ENCODE data around the gene LRRK1. TPM values are rescaled to one million over a fixed set of nuclear protein-coding genes. Genes with fewer than 3 reads are reported as not detected.

The LRRK1 gene
- total and polyA plus RNA-seq, 2 of the 13 experiments (the other 11 are each of a cell fraction or from before 2014, with no cell fraction given) = 0.13 to 1.2 TPM

GRCh38 chr15:100914876-100915275 lies 4.3 kb upstream of the LRRK1 start:
- BruUV-seq (replicated peaks) = no TSS peak
- no peak overlapping the region for H3K4me3 ChIP-seq (replicated peaks in 1 of 3; ENCODE audit: insufficient read depth in 1 of 3, low read depth in 2 of 3, low read length in 3 of 3)
- 13% methylated on average over 6 of the region's 6 CpGs for WGBS (ENCODE audit: low lambda C conversion rate)
- H3K79me2 ChIP-seq (ENCODE audit: insufficient read depth, low read length) = no peaks in the 10 kb centered on the region
- H3K9ac ChIP-seq (ENCODE audit: insufficient read depth, low read depth, low read length) = no peak overlapping the region
- H3K27ac ChIP-seq (ENCODE audit: extremely low read length, insufficient read depth, low read length) = no peak overlapping the region
- TF ChIP-seq GABPA (IDR thresholded peaks at IDR 0.05; ENCODE audit: low read depth, low read length) = no peak
- TF ChIP-seq GABPA (CRISPR knock-in tag; IDR thresholded peaks at IDR 0.05; ENCODE audit: low read depth) = no peak
- 0 out of 2 replicates have a peak, but pooled peaks have one; percentile 7 for TF ChIP-seq STAG1 (CRISPR knock-in tag; IDR thresholded peaks at IDR 0.05)
- no peak overlapping the region for H3K4me2 ChIP-seq (ENCODE audit: low read depth, low read length)
- DNase-seq (ENCODE audit: low spot score) (no peak), ATAC-seq (peak; percentile 26; the same call in 1 of the 3 replicates), FAIRE-seq (no peak)
- CTCF ChIA-PET (ENCODE audit: low intra/inter-chr PET ratio, low total read pairs) = interaction anchor here (1.4 kb wide), 1 partner anchor 92 kb away, joined by 4 read pairs; no protein-coding TSS in a partner anchor
- H3K4me1 ChIP-seq (ENCODE audit: insufficient read depth, low read length) = no peaks in the 10 kb centered on the region
- intact Hi-C loops (cut with micrococcal nuclease; ENCODE audit: unreplicated experiment) (loop anchor here (10.0 kb wide), 1 partner anchor 340 kb away; the partner anchor contains the start of gene CHSY1), in situ Hi-C loops (cut with HindIII; ENCODE audit: extremely low pct_ligation_motif_present, low pct_unique_long_range_greater_than_20kb) (loop anchor here (5.0 to 25.0 kb wide), 2 partner anchors 92 to 347 kb away; partner anchors contain the start of gene CHSY1)
- H3K36me3 ChIP-seq (replicated peaks in 1 of 2; ENCODE audit: control insufficient read depth in 1 of 2, insufficient read depth in 2 of 2, low read length in 2 of 2) = no peaks in the 10 kb centered on the region
- H3K27me3 ChIP-seq (ENCODE audit: control insufficient read depth in 1 of 2, insufficient read depth in 2 of 2, low read length in 2 of 2) = peaks cover 2 to 44% of the 10 kb centered on the region in 2 experiments
- no peak overlapping the region for H2AFZ ChIP-seq (ENCODE audit: low read length)
- 0 out of 2 replicates have a peak, but pooled peaks cover 4% of the 10 kb centered on the region for H3K9me3 ChIP-seq (ENCODE audit: low read length)
- H4K20me1 ChIP-seq (ENCODE audit: insufficient read depth, low read length) = no peaks in the 10 kb centered on the region
- POLR2A ChIA-PET = no interaction called here

GRCh38 chr15:100918034-100918689 lies 995 bp upstream of the LRRK1 start:
- ChIA-PET CTCF (ENCODE audit: low intra/inter-chr PET ratio, low total read pairs) (interaction anchor here (1.2 to 3.1 kb wide), 2 partner anchors 89 to 340 kb away, joined by 4 to 63 read pairs; no protein-coding TSS in a partner anchor), POLR2A (no interaction called here)
- intact Hi-C loops (cut with micrococcal nuclease; ENCODE audit: unreplicated experiment) = loop anchor here (1.0 to 10.0 kb wide), 2 partner anchors 89 to 337 kb away; partner anchors contain the start of gene CHSY1
- ATAC-seq = peak; percentile 99
- BruUV-seq (replicated peaks) = no TSS peak
- no peaks in the 10 kb centered on the region for H3K36me3 ChIP-seq (replicated peaks in 1 of 2; ENCODE audit: control insufficient read depth in 1 of 2, insufficient read depth in 2 of 2, low read length in 2 of 2)
- no peak overlapping the region for H3K9ac ChIP-seq (ENCODE audit: insufficient read depth, low read depth, low read length)
- FAIRE-seq = no peak
- H3K27me3 ChIP-seq (ENCODE audit: control insufficient read depth in 1 of 2, insufficient read depth in 2 of 2, low read length in 2 of 2) = peaks cover 3 to 64% of the 10 kb centered on the region in 2 experiments
- H2AFZ ChIP-seq (ENCODE audit: low read length) = no peak overlapping the region
- in situ Hi-C loops (cut with HindIII; ENCODE audit: extremely low pct_ligation_motif_present, low pct_unique_long_range_greater_than_20kb) = loop anchor here (5.0 to 25.0 kb wide), 2 partner anchors 89 to 344 kb away; partner anchors contain the start of gene CHSY1
- DNase-seq (ENCODE audit: low spot score) = peak; percentile 8
- no peaks in the 10 kb centered on the region for H3K79me2 ChIP-seq (ENCODE audit: insufficient read depth, low read length)
- 0 out of 2 replicates have a peak, but pooled peaks cover 4% of the 10 kb centered on the region for H3K9me3 ChIP-seq (ENCODE audit: low read length)
- no peak overlapping the region for H3K4me2 ChIP-seq (ENCODE audit: low read depth, low read length)
- WGBS (ENCODE audit: low lambda C conversion rate) = 21% methylated on average over 23 of the region's 42 CpGs
- no peaks in the 10 kb centered on the region for H3K4me1 ChIP-seq (ENCODE audit: insufficient read depth, low read length)
- no peak overlapping the region for H3K4me3 ChIP-seq (replicated peaks in 1 of 3; ENCODE audit: insufficient read depth in 1 of 3, low read depth in 2 of 3, low read length in 3 of 3)
- no peaks in the 10 kb centered on the region for H4K20me1 ChIP-seq (ENCODE audit: insufficient read depth, low read length)
- H3K27ac ChIP-seq (ENCODE audit: extremely low read length, insufficient read depth, low read length) = no peak overlapping the region
- TF ChIP-seq TEAD3 (CRISPR knock-in tag; optimal IDR thresholded peaks at IDR 0.05; ENCODE audit: borderline replicate concordance) (peak; percentile 48), ZNF687 (CRISPR knock-in tag; IDR thresholded peaks at IDR 0.05) (peak; percentile 36), MTF2 (CRISPR knock-in tag; IDR thresholded peaks at IDR 0.05; ENCODE audit: borderline replicate concordance) (peak; percentile 80; the same call in 1 of the 2 replicates), ZNF572 (CRISPR knock-in tag; IDR thresholded peaks at IDR 0.05) (peak; percentile 85; the same call in 1 of the 2 replicates), MAZ (IDR thresholded peaks at IDR 0.05; ENCODE audit: borderline replicate concordance, low read depth, low read length) (no peak), MAZ (CRISPR knock-in tag; IDR thresholded peaks at IDR 0.05; ENCODE audit: low read depth) (0 out of 2 replicates have a peak, but pooled peaks have one; percentile 43), NR2F2 (IDR thresholded peaks at IDR 0.05; ENCODE audit: borderline replicate concordance, low read depth) (no peak), YY1 (IDR thresholded peaks at IDR 0.05; ENCODE audit: insufficient read depth, insufficient replicate concordance, low read depth, low read length) (peak; percentile 35), XRCC5 (optimal IDR thresholded peaks at IDR 0.05; ENCODE audit: low read length) (peak; percentile 70), ZBTB8A (CRISPR knock-in tag; IDR thresholded peaks at IDR 0.05; ENCODE audit: borderline replicate concordance, low read depth) (no peak), ZNF292 (CRISPR knock-in tag; IDR thresholded peaks at IDR 0.05; ENCODE audit: borderline replicate concordance, low read depth) (no peak)
